GM12892 (cell line): ENCODE data around the gene KRT36.

Experiments
- DNase-seq: peaks from one replicate; pipeline ENCODE4 v3.0.0; 2011; ENCODE audit not compliant: insufficient read length
- FAIRE-seq: peaks from 2 replicates; lab custom pipeline; 2011; peaks lifted over from hg19 to GRCh38; lab: Jason Lieb, UNC
- POLR2A ChIP-seq: IDR thresholded peaks from 2 replicates; pipeline ENCODE4 v1.6.1; 2011; ENCODE audit warnings: low read depth, low read length, control low read depth
- POLR2AphosphoS5 ChIP-seq: IDR thresholded peaks from 2 replicates; pipeline ENCODE4 v1.6.1; 2011; ENCODE audit warnings: low read depth, low read length, control low read depth
- TAF1 ChIP-seq: IDR thresholded peaks from 2 replicates; pipeline ENCODE4 v1.6.1; 2011; ENCODE audit warnings: low read depth, mild to moderate bottlenecking, control low read depth, low read length, borderline replicate concordance

KRT36 gene

DNA sequence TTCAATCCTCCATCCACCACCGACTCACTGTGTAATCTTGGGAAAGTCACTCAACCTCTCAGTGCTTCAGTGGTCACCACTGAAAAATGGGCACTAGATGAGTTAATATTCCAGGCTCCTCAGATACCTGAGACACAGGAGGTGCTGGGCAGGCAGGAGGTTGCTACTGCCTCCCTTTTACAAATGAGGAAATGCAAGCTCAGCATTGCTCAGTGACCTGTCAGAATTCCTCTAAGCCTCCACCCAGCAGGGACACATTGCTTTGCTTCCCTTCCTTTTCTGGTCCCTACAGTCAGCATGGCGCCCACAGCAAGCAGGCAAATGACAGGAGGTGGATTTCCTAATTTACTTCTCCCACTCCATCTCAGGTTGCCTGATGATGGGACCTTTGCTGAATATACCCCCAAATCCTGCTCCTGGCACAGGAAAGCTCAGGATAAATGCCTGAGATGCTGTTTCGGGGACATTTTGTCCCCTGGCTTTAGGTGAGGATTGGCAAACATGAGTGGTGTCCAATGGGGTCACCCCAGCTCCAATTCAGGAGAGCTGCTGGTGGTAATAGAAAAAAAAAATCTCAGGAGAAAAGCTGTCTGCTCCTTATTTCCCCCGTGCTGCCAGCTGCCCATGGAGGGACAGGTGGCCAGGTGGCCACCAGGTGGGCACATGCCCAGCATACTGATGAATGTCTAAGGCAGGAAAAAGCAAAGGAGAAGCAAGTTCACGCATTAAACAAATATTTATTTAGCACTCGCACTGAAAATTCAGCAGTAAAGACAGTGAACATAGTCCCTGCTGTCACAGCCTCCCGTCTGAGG lies 20.7 kb upstream of the KRT36 start:
- FAIRE-seq (no peak), DNase-seq (no peak)
- TF ChIP-seq POLR2A (no peak), TAF1 (no peak), POLR2AphosphoS5 (no peak)

DNA sequence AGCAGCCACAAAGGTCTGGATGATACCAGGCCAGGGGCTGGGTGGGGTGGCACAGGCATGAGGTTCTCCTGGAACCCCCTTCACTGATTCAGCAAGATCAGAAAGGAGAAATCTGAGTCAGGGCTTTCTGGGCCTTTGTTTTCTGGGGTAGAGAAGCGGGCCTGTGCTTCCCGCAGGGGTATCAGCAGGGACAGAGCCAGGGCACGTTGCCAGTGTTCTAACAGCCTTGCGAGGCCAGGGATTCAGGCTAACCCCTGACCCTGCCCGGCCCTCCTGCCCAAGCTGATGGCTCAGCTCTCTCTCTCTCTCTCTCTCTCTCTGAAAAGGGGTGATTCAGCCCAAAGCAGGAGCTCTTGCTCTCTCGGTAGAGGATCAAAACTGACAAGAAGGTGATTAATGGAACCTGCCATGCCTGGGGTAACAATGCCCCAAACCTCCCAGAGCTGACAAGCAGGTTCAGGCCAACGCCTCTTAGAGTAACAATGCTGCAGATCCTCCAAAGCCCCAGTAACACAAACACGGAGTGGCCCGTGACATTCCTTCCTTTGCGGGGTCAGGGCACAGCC lies 17.7 kb upstream of the KRT36 start:
- no peak for TF ChIP-seq TAF1
- no peak for TF ChIP-seq POLR2A
- no peak for TF ChIP-seq POLR2AphosphoS5
- no peak for DNase-seq
- no peak for FAIRE-seq

DNA sequence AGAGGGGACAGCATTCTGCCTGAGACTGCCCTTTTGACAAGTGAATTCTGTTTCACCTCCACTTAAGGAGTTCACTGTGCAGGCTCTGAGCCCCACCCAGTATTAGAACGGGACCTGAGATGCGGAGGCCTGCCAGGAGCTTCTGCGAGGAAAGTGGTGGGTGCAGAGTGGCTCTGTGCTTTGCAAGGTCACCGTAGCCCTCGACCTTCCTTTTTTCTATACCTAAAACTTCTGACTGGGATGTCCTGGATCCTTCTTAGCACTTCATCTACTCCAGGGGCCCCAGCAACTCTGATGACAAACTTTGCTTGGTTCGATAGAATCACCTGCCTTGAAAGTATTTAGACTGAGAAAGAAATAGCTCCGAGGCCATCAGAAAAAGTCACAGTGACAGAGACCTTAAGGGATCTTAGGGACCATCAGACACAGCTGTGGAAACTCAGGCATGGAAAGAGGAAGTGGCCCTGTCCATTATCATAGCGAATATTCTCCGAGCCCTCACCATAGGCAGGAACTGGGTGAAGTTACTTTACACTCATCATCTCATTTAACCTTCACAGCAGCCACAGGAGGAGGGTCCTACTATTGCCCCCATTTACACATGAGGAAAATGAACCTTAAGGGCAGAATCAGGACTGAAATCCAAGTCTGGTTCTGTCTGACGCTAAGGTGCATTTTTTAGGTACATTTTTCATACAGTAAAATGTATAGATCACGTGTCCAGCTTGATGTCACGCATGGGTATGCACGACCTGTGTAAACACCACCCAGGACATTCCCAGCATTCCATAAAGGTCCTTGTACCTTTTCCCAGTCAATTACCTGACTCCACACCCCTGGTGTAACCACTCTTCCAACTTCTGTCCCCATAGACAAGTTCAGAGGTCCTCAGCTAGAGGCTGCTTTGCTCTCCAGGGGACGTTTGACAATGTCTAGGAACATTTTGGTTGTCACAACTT lies 16.4 kb upstream of the KRT36 start:
- no peak for FAIRE-seq
- no peak for DNase-seq
- TF ChIP-seq POLR2AphosphoS5 = no peak

DNA sequence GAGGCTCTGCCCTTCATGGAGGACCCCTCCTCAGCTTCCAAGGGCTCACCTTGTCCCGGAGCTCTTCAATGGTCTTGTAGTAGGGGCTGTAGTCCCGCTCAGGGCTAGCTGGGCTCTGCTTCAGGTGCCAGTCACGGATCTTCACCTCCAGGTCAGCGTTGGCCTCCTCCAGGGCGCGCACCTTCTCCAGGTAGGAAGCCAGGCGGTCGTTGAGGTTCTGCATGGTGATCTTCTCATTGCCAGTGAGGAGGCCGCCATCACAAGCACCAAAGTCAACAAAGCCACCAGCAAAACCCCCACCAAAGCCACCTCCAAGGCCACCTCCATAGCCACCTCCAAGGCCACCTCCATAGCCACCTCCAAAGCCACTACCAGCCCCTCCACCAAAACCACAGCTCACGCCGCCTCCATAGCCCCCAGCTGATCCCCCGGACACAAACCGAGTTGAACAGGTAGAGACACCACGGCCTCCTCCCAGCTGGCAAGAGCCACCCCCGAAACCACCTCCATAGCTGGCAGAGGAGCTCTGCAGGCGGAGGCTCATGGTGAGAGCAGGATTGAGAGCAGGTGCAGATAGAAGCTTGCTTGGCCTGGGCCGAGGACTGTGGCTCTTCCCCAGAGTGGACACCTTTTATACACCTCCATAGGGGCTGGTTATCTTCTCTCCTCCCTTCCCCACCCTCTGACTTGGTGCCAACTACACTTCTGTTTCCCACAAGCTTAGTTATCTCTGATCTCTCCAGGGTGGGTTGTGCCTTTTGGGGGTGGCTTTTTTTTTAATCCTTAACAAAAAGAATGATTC lies 15.5 kb upstream of the KRT36 start, which contains the start of gene KRT13:
TSS of gene KRT13 (minus strand) at position 606 of the 802 bp plus-strand sequence. CDS start at position 544, 62 bp downstream.
- FAIRE-seq (no peak), DNase-seq (no peak)
- TF ChIP-seq POLR2AphosphoS5 (no peak), POLR2A (no peak), TAF1 (no peak)

DNA sequence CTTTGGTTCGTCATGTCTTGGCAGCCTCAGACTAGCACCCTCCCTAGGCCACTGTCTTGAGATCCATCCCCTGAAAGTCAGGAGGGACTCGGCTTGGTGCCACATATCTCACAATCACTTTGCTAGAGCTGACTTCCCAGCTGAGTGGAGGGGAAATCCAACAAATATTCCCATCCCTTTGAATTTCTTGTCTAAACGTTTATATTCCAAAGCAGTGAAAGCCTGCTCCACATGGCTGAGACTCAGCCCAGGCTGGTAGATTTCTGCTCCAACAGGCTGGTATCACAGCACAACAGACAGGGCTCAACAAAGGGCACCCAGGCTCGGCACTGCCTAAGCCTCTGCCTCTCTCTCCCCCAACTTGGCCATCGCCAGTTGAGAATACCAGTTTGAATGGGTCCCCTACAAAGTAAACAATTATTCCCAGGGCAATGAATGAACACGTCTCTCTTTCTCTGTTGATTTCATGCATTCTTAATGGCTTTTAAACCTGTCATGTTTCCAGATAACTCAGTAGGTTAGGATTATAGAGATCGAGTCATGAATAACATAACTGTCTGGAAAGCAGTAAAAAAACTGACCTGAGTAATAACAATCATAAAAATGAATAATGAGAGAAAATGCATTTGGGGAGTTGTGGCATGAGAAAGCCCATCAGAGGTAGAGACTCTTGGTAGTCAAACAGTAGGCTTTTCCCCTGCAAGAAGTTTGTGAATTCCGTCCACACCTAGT lies 14.7 kb upstream of the KRT36 start:
- no peak for FAIRE-seq
- TF ChIP-seq POLR2A (no peak), POLR2AphosphoS5 (no peak), TAF1 (no peak)
- DNase-seq = no peak

DNA sequence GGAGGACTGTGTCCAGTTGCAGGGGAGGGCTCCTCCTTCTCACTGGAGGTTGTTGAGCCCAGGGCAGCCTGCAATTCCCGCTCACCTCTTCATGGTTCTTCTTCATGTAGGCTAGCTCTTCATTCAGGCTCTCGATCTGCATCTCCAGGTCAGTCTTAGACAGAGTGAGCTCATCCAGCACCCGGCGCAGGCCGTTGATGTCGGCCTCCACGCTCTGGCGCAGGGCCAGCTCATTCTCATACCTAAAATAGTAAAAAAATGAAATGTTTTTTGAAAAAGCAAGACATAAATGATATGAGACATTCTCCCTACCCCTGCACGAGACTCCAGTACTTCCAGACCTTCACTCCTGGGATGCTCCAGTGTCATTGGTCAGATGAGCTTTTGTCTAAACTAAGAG lies 13.5 kb upstream of the KRT36 start:
- TF ChIP-seq POLR2A (no peak), POLR2AphosphoS5 (no peak), TAF1 (no peak)
- DNase-seq (no peak), FAIRE-seq (no peak)

DNA sequence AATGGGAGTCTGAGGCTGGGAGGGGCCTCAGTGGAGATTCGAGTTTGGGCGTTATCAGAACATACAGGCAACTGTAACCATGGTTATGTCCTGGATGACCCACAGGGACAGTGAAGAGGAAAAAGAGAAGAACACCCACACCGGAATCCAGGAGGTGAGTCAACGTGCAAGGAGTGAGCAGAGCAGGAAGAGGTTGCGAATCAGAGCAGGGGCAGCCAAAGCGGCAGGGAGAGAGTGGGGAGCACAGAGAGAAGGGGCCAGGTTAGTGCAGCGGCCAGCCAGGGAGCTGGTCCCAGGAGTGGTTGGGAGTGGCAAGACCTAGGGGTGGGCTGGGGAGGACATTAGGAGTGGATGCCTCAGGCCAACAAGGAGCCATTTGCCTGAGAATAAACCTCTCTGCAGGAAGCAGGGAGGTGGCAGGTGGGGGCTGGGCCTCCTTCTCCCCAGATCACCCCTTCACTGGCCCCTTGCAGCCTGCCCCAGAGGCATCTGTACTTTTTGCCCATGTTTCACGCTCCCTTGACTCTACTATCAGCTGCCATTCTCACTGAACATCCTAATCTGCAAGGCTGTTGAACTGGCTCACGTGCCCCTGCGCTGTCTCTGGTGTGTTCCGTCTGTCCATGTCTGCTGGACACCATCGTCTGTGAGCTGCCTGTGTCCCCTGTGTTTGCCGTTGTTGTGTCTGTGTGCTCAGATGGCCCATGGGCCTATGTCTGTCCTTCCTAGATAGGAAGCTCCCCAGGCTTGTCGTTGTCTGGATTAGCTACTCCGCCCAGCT lies 10.6 kb upstream of the KRT36 start:
- no peak for FAIRE-seq
- TF ChIP-seq POLR2AphosphoS5 (no peak), TAF1 (no peak), POLR2A (no peak)
- no peak for DNase-seq

DNA sequence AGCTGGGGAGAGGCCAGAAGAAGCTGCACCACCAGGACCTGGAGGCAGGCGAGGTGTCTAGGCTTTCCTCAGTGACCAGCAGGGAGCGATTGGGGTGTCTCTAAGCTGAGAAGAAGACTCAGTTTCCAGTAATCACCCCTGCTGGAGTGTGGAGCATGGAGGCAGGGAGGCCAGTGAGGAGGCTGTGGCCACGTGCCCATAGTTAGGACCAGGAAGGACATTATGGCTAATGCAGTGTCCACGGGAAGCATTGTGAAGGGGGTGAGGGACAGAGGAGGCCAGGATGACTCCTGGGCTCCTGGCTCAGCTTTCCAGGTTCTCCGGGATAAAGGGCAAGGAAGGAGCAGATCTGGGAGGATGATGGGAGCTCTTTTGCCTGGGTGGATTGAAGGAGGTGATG lies 10.0 kb upstream of the KRT36 start:
- TF ChIP-seq POLR2A (no peak), POLR2AphosphoS5 (no peak), TAF1 (no peak)
- no peak for FAIRE-seq
- DNase-seq = no peak

DNA sequence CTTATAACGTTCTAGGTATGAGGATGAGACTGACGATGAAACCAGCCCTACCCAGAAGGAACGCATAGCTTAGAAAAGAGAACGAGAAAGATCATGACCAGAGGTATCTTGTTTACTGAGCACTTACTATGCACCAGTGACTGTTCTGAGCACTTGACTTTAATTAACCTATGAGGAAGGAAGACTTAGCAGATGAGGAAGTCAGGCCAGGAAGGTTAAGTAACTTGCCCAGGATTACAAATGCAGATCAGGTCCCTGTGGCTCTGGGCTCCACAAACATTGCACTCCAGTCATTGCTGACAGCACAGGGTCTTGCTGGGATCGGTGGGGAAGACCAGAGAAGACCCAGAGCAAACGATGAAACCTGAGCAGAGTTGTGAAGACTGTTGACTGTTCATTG lies 8.6 kb upstream of the KRT36 start:
- no peak for FAIRE-seq

More for the DNA sequence above, 8.6 kb upstream of the KRT36 start:
- TF ChIP-seq POLR2AphosphoS5 (no peak), TAF1 (no peak), POLR2A (no peak)
- no peak for DNase-seq
